ENCODE results near the gene ZDHHC11B.

DNA sequence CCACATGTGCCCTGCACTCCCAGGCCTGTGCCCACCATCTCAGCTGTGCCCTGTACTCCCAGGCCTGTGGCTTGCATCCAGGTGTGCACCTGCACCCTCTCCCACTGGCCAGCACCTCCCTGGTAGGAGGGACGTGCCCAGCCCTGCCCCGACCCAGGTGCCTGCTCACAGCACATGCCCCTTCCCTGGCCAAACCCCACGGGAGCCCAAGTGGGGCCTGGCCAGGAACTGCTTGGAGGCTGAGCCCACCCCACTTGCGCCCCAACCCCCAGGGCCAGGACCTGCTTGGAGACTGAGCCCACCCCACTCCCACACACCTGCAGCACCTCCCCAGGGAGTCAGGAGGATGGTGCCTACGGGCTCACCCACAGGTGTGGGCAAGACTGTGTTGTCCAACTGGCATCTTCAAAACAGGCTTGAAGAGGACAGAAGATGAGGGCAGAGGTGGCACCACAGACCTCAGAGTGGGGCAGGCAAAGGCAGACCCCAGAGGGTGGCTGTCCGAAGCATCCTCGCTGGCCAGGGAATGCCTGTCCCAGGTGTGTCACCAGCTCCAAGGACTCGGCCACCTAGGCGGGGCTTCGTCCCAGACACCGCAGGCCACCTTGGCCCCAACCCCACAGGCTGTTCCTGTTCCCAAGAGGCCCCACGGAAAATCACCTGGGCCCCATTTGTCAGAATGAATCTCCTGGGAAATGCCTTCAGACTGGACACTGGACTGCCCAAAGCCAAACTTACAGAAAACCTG lies 10.8 kb downstream of the ZDHHC11B start:
- TF ChIP-seq, protein P1, sequence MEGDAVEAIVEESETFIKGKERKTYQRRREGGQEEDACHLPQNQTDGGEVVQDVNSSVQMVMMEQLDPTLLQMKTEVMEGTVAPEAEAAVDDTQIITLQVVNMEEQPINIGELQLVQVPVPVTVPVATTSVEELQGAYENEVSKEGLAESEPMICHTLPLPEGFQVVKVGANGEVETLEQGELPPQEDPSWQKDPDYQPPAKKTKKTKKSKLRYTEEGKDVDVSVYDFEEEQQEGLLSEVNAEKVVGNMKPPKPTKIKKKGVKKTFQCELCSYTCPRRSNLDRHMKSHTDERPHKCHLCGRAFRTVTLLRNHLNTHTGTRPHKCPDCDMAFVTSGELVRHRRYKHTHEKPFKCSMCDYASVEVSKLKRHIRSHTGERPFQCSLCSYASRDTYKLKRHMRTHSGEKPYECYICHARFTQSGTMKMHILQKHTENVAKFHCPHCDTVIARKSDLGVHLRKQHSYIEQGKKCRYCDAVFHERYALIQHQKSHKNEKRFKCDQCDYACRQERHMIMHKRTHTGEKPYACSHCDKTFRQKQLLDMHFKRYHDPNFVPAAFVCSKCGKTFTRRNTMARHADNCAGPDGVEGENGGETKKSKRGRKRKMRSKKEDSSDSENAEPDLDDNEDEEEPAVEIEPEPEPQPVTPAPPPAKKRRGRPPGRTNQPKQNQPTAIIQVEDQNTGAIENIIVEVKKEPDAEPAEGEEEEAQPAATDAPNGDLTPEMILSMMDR (IDR thresholded peaks at IDR 0.05), result no peak
- no peak for TF ChIP-seq POLR2A (IDR thresholded peaks at IDR 0.05)

All from body of pancreas (tissue), 4 donors.